HepG2 (cell line): Measurements from ENCODE around the gene TMEM221.

ENCODE experiments used
- ETV6 ChIP-seq: sonication (generic); formaldehyde crosslinking; conservative IDR thresholded peaks from 2 replicates; pipeline ENCODE4 v1.4.0; 2020; ENCODE audit warnings: missing genetic modification reagents
- FOSL1 ChIP-seq: sonication (generic); formaldehyde crosslinking; IDR thresholded peaks from 2 replicates; pipeline ENCODE4 v1.9.0; 2021; ENCODE audit warnings: missing genetic modification reagents, borderline replicate concordance
- JUND ChIP-seq: sonication (generic); formaldehyde crosslinking; IDR thresholded peaks from 2 replicates; pipeline ENCODE4 v1.8.0; 2022; ENCODE audit warnings: mild to moderate bottlenecking, missing genetic modification reagents
- NONO ChIP-seq, 2 experiments: fragments of 450-650 bp in 1 of 2; sonication (generic) in 1 of 2; formaldehyde crosslinking in 1 of 2; IDR thresholded peaks in 1 of 2; conservative IDR thresholded peaks in 1 of 2; 2 replicates each; pipeline versions ENCODE4 v1.6.1 to v1.8.0; 2017 to 2022; ENCODE audit warnings: mild to moderate bottlenecking in 1 of 2, missing genetic modification reagents in 1 of 2, moderate library complexity in 1 of 2
- SNRNP70 ChIP-seq: fragments of 200-400 bp; formaldehyde crosslinking; IDR thresholded peaks from 2 replicates; pipeline ENCODE4 v1.6.1; 2017; ENCODE audit warnings: mild to moderate bottlenecking, low read depth, low read length, moderate library complexity
- ZKSCAN1 ChIP-seq: fragments of 150-350 bp; IDR thresholded peaks from 2 replicates; pipeline ENCODE4 v1.6.1; 2014; ENCODE audit warnings: low read length
- ZNF207 ChIP-seq: fragments of 450-650 bp; IDR thresholded peaks from 2 replicates; pipeline ENCODE4 v1.6.1; 2016; ENCODE audit warnings: antibody characterized with exemption, borderline replicate concordance
- TF ChIP-seq, protein P1 (sequence below): sonication (generic); formaldehyde crosslinking; IDR thresholded peaks from 2 replicates; pipeline ENCODE4 v1.5.0; 2020; ENCODE audit warnings: mild to moderate bottlenecking, missing genetic modification reagents, moderate library complexity
- TF ChIP-seq, protein P2 (sequence below), 2 experiments: IDR thresholded peaks; 2 replicates each; pipeline ENCODE4 v1.6.1; 2011 to 2012; ENCODE audit warnings: low read length in 2 of 2, borderline replicate concordance in 1 of 2, low read depth in 1 of 2, mild to moderate bottlenecking in 1 of 2, moderate library complexity in 1 of 2
- TF ChIP-seq, protein P3 (sequence below): IDR thresholded peaks from 2 replicates; pipeline ENCODE4 v1.6.1; 2012; ENCODE audit warnings: inconsistent platforms

DNA sequence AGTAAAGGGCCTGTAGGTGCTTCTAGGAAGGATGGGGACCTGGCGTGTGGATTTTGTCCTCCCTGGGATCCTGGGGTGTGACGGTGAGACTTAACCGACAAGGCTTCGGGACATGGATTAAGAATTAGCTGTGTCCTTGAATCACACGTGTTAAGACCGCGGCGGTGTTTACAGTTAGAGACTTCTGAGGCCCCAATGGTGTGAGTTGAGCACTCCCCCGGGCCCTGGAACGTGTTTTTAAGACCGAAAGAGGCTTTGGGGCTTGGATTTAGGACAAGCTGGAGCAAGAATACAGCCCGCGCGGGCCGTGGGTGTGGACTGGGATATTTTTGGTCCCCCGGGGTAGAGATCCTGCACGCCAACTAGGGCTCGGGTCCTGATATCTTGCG, 20.6 kb upstream of the TMEM221 start:
- TF ChIP-seq, protein P1, sequence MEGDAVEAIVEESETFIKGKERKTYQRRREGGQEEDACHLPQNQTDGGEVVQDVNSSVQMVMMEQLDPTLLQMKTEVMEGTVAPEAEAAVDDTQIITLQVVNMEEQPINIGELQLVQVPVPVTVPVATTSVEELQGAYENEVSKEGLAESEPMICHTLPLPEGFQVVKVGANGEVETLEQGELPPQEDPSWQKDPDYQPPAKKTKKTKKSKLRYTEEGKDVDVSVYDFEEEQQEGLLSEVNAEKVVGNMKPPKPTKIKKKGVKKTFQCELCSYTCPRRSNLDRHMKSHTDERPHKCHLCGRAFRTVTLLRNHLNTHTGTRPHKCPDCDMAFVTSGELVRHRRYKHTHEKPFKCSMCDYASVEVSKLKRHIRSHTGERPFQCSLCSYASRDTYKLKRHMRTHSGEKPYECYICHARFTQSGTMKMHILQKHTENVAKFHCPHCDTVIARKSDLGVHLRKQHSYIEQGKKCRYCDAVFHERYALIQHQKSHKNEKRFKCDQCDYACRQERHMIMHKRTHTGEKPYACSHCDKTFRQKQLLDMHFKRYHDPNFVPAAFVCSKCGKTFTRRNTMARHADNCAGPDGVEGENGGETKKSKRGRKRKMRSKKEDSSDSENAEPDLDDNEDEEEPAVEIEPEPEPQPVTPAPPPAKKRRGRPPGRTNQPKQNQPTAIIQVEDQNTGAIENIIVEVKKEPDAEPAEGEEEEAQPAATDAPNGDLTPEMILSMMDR (CRISPR knock-in tag) = no peak
- TF ChIP-seq FOSL1 (CRISPR knock-in tag) (no peak), JUND (CRISPR knock-in tag) (no peak), ETV6 (CRISPR knock-in tag) (no peak), NONO (IDR thresholded peaks at IDR 0.05) (no peak), NONO (CRISPR knock-in tag; conservative IDR thresholded peaks at IDR 0.05) (no peak), ZKSCAN1 (no peak), SNRNP70 (no peak), ZNF207 (no peak)
- TF ChIP-seq, protein P2, sequence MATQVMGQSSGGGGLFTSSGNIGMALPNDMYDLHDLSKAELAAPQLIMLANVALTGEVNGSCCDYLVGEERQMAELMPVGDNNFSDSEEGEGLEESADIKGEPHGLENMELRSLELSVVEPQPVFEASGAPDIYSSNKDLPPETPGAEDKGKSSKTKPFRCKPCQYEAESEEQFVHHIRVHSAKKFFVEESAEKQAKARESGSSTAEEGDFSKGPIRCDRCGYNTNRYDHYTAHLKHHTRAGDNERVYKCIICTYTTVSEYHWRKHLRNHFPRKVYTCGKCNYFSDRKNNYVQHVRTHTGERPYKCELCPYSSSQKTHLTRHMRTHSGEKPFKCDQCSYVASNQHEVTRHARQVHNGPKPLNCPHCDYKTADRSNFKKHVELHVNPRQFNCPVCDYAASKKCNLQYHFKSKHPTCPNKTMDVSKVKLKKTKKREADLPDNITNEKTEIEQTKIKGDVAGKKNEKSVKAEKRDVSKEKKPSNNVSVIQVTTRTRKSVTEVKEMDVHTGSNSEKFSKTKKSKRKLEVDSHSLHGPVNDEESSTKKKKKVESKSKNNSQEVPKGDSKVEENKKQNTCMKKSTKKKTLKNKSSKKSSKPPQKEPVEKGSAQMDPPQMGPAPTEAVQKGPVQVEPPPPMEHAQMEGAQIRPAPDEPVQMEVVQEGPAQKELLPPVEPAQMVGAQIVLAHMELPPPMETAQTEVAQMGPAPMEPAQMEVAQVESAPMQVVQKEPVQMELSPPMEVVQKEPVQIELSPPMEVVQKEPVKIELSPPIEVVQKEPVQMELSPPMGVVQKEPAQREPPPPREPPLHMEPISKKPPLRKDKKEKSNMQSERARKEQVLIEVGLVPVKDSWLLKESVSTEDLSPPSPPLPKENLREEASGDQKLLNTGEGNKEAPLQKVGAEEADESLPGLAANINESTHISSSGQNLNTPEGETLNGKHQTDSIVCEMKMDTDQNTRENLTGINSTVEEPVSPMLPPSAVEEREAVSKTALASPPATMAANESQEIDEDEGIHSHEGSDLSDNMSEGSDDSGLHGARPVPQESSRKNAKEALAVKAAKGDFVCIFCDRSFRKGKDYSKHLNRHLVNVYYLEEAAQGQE (IDR thresholded peaks at IDR 0.05; ENCODE audit: borderline replicate concordance in 1 of 2, low read depth in 1 of 2, low read length in 2 of 2) = no peak
- TF ChIP-seq, protein P3, sequence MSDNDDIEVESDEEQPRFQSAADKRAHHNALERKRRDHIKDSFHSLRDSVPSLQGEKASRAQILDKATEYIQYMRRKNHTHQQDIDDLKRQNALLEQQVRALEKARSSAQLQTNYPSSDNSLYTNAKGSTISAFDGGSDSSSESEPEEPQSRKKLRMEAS = no peak
